HG02943 (cell line): ENCODE results near the gene MGAT5B.

ENCODE experiments used
- ATAC-seq: cut with Tn5 transposase; IDR thresholded peaks from one replicate; pipeline ENCODE4 v1.9.1; 2021; ENCODE audit warnings: mild to moderate bottlenecking, low read depth, moderate library complexity; ENCODE audit not compliant: unreplicated experiment

The MGAT5B gene

DNA sequence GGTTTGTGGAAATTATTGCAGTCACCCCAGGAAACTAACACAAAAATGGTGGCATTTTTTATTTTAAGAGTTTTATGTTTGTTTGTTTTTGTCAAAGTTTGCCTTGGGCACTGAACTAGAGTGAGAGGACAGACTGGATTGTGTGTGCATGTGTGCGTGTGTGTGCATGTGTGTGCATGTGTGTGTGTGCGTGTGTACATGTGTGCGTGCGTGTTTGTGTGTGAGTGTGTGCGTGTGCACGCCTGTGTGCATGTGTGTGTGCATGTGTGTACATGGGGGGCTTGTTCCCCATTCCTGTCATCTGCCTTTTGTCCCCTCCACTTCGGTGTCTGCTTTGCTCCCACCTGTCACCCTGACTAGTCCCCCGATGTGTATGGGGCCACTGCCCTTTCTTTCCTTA is 32.5 kb downstream of the MGAT5B start:
- ATAC-seq: no peak

DNA sequence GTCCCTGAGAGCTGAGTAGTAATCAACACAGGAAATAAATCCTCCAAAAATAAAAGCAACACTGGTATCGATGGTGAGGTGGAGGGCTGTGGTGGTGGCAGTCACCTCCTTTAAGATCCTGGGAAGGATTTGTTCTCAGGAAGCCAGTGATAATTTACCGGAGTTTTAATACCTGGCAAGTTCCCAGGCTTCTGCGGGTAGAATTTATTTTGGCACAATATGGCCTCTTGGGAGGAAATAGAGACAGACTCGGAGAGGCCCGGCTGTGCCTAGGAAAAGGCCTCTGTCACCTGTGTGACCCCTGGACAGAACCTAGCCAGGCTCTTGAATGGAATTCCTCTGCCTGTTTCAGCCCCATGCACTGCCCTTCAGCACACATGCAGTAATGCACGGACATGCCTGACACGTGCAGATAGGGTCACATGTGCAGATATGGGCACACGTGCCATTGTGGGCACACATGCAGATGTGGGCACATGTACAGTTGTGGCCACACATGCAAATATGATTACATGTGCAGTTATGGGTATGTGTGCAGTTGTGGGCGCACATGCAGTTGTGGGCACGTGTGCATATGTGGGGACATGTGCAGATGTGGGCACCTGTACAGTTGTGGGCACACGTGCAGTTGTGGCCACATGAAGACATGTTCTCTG is 33.5 kb downstream of the MGAT5B start:
- no peak for ATAC-seq

DNA sequence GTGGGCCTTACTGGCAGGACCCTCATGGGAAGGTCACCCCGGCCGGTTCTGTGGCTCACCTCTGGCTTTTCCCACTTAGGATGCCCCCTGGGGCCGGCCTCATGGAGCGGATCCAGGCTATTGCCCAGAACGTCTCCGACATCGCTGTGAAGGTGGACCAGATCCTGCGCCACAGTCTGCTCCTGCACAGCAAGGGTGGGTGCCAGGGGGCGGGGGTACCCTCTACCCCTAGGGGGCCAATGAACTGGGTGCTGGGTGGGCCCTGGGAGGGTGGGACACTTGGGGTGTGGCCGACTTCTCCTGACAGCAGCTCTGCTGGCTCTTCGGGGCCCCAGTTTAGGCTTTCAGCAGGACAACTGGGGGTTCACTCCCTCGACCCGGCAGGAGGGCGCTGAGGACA is 34.3 kb downstream of the MGAT5B start:
- ATAC-seq: no peak

DNA sequence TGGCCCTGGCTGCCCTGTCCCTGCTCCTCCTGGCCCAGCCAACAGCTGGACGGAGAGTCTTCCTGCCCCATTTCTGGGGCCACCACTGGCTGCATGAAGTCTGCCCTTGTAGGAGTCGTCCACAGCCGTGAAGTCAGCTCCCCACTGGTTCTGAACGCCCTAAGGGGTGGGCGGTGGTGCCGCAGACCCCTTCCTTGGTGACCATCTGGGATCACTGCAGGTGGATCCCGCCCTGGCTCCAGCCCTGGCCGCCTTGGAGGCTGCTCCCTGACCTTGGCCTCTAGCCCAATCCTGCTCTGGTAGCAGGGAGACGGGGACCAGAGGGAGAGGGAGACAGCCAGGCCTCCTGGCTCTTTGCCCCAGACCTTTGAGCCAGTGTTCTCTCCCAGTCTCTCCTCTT is 35.4 kb downstream of the MGAT5B start:
- no peak for ATAC-seq

DNA sequence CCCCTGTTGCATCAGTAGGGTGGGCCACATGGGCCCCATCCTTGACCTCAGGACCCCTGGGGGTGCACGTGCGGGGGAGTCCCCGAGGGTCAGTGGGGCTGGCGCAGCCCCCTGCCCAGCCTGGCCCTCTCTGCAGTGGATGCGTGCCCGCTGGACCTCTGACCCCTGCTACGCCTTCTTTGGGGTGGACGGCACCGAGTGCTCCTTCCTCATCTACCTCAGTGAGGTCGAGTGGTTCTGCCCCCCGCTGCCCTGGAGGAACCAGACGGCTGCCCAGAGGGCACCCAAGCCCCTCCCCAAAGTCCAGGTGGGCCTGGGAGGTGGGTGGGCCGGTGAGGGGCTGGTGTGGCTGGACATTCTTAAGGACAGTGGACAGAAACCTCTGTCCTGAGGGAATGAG is 35.9 kb downstream of the MGAT5B start:
- ATAC-seq: no peak

DNA sequence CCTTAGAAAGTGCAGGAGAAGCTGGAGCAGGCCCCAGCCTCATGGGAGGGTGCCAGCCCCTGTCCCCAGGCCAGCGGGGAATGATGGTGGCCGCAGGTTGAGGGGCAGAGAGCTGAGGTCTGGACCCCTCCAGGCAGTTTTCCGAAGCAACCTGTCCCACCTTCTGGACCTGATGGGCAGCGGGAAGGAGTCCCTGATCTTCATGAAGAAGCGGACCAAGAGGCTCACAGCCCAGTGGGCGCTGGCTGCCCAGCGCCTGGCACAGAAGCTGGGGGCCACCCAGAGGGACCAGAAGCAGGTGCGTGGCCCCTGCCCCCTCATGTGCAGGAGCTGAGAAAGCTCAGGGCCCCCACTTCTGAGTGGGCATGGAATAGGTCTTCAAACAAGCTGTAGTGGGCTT is 36.8 kb downstream of the MGAT5B start:
- ATAC-seq: no peak

DNA sequence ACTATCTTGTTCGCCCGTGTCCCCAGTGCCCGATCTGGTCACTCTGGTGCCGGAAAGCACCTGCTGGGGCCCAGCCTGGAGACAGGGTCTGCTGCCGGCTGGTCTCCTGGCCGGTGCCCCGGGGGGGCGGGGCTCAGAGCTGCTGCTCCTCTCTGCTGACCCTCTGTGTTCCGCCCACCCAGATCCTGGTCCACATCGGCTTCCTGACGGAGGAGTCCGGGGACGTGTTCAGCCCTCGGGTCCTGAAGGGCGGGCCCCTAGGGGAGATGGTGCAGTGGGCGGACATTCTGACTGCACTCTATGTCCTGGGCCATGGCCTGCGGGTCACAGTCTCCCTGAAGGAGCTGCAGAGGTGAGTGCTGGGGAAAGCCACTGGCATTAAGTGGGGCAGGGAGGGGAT is 37.6 kb downstream of the MGAT5B start:
- no peak for ATAC-seq

DNA sequence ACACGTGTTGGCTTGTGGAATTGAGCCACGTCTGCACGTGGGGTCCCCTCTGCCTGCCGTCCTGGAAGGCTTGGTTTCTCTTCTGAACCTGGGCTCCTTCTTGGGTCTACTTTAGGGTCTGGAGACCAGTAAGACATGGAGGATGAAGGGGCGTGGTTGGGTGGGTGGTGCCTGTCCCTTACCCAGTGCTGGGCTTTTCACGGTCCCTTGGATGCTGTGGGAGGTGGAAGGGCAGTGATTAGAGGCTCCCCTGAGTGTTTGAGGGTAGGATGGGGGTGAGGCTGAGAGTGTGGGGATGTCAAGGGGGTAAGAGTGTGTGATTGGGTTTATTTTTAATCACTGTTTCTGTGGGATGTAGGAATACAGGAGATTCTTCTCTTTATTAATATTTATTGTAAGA is 38.3 kb downstream of the MGAT5B start:
- no peak for ATAC-seq

DNA sequence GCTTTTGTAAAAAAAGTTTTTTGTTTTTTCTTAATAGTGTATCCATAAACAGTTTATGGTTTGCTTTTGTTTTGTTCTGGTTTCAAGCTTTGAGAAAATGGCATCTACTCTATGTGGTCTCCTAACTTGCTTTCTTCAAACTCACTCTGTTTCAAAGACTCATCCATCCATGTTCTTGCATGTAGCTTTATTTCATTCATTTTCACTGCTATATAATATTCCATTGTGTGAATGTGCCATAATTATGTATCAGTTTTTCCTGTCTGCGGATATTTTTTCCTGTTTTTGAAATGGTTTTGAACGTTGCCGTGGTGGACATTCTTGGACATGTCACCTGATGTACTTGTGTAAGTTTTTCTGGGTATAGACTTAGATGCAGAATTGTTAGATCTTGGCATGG is 39.1 kb downstream of the MGAT5B start:
- no peak for ATAC-seq

DNA sequence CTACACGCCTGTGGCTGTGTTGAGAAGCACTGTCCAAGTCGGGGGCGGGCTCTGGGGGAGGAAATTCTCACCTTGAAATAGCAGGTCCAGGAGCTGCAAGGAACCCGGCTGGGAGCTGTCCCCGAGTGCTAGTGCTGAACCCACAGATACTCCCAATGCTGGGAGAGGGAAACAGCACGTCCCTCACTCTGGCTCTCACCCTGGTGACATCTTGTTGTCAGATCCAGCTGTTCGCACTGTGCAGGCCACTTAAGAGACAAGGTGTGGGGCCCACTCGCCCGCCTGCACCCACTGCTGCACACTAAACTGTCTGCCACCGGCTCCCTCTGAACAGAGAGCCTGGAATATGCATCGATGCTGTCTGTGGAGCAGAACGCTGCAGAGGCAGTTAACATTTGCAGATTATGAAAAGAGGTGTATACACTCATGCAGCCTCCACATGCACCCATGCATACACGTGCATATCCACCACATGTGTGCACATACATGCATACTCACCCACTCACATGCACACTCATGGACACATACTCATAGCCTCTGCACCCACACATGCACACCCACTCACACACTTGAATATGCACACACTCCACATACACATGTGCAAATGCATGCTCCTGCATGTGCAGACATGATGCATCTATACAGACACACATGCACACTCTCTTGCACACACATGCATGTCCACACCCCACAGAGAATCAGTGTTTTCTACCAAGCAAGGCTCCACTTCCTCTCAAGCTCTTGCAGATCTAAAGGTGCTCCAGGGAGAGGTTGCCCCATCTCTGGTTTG is 42.0 kb downstream of the MGAT5B start:
- ATAC-seq: no peak

DNA sequence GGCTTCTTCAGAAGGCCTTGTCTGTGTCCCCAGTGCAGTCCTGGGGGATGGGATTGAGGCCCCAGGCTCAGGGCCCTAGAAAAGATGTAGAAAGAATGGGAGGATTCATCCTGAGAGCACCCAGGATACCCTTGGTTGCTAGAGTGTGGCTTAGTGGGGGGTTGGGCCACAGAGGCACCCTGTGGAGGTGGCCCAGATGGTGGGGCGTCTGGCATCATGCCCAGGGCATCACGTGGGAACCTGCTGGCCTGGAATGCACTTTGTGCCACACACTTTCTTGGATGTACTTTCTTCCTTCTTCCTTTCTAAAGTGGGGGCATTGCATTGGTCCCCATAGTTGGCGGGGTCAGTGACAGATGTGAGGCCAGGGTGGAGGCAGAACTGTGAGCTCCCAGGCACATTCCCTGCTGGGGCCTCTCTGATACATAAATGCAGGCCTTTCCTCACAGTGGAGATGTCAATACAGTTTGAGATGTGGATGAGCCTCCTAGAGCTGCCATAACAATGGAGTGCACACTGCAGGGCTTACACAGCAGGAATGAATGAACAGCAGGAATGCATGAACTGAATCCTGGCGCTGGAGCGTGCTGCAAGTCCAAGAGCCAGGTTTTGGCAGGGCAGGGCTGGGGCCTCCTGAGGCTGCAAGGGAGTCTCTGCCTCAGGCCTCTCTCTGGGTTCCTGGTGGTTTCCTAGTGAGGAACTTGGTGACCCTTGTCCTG is 43.3 kb downstream of the MGAT5B start:
- ATAC-seq: no peak

DNA sequence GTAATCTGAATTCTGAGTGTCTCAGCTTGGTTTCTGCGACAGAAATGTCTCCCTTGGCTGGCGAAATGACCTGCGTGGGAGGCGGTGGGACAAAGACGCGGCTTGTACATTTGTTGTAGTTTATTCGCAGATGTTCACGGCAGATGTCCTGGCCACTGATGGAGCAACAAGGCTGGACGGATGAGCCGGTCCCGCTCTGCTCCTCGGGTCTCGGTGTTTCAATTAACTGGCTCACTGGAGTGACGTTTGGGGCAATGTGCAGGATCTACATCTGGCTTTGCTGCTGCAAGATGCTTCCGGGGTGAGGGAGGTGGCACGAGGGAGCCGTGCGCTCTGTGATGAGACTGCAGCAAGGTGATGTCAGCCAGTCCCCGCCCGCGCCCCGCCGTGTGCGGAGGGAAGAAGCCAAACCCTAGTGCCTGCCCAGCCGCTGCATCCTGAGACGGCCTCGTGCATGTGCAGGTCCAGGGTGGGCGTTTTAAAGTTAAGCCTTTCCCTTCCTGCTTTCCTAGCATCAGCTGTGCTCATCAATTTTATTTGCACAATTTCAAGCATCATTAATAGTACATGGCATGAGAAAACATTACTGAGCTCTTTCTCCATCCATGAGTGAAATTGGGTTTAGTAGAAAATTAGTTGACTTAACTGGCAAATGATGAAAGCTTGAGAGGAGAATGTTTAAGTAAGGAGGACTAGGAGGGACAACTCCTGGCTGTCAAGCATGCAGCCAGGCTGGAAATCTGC is 44.4 kb downstream of the MGAT5B start:
- ATAC-seq: no peak

DNA sequence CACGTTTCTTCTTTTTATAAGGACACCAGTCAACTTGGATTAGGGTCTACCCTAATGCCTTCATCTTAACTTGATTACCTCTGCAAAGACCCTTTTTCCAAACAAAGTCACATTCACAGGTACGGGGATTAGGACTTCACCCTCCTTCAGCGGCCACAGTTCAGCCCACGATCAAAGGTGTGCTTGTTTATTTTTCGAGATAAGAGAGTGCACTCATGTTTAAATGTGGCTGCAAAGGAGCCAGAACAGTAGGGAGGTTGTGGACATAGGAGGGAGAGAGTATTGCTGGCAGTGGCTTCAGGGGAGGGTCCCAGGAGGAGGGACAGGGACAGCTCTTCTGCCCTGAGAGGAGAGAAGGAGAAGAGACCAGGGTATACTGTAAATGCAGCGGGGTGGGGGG is 46.7 kb downstream of the MGAT5B start:
- ATAC-seq: no peak

DNA sequence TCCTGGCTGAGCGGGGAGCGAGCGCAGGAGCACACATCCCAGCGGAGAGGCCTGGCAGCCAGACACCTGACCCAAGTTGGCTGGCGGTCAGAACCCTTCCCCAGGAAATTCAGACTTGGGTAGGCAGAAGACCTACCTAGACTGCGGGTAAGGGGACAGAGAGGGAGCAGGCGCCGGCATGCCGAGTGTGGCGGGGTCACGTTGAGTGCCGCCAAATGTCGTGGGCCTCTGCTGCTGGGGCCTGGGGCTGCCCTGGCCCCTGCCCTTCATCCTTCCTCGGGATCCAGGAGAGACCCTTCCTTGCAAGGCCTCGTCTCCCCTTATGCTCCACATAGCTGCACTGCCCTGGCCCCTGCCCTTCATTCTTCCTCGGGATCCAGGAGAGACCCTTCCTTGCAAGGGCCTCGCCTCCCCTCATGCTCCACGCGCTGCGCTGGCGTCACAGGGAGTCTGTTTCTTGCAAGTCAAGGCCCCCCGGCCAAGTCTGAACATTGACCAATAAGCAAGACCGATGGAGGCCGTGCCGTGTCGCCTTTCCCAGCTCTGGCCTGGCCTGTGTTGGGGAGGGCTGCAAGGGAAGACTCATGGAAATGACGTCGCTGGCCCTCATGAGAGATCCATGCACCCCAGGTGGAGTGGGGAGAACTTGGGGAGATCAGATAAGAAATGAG is 47.8 kb downstream of the MGAT5B start:
- no peak for ATAC-seq

DNA sequence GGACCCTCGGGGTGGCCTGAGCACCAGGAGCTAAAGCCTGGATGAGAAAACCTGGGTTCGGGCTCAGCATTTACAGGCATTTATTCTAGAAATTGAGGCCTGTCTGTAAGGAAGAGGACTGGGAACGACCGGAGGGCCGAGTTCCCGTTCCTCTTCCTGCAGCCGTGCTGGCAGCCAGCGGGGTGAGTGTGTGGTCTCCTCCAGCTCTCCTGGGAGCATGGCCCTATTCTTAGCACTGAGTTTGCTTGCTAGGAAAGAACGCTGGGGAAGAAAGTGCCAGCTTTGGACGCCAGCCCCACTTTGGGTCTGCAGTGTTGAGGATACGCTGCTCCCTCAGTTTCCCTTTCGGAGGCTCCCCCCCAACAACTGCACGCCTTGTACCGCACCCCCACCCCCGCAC is 49.6 kb downstream of the MGAT5B start:
- no peak for ATAC-seq

DNA sequence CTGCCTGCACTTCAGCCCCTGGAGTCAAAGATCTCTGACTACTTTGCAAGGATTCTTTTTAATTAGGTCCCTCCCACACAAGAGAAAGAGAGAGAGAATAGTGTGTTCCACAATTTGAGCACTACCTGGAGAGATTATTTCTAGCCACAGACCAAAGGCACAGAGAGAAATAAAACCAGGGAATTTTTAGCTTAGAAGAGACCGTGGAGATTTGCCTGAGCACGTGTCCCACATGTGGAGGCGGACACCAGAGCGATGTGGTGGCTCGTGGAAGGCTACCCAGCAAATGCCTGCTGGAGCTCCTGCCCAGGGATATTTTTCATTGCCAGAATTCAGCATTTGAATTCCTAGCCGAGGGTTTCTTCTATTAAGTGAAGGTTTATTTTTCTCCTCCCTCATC is 50.6 kb downstream of the MGAT5B start:
- ATAC-seq: no peak

DNA sequence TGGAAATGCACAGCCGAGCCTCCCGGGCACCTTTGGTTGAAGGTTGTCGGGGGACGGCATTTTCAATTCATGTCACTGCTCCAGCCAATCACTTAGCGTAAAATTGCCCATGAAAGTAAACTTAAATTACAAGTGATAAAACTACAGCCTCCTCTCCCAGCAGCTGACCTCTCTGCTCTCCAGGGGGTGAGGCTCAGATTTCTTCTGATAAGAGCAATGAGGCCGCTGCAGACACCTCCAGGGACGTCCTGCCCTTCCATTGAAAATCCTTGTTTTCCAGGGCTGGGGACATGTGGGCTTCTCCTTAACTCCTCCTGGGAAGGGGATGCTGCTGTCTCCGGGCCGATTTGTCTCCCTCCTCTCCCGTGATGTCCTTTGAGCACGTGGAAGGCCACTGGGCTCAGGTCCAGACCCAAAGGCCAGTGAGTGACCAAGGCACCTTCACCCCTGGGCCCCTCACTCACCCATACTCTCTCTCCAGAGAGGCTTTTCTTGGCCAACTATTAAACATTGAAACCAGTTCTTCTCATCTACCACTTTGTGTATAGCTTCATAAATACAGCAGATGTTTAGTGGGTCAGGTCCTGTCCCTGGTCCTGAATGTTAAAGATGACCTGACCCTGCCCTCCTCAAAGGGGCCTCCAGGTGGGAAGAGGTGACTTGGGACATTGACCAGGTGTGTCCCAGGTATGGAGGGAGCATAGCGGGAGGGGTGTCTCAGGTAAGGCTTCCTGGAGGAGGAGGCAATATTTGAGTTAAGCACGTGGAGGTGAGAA is 52.3 kb downstream of the MGAT5B start:
- no peak for ATAC-seq

DNA sequence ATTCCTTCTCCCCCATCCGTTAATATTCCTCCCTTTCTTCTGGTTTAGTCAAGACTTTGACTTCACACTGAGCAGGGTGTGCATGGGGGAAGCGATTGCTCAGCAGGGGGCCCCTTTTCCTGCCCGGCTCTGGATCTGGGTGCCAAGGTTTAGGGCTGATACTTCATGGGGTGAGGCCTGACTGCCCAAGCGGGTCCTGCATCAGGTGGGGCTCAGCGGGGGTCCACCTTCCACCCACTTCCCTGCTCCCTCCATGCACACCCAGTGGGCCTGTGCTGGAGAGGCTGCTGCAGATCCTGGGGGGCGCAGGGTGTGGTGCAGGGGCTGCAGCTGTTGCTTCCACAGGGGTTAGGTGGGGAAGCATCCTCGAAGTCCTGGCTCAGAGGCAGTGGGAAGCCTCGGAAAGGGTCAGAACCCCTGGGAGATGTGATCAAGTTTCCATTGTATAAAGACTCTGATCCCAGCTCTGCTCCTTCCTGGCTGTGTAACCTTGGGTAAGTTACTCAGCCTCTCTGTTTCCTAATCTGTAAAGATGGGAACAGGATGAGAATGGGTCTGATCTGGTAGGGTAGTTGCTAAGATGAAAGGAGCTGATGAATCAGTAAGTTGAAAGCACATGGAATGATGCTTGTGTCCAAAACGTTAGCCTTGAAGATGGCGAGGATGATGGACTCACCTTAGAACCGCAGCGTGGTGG is 53.3 kb downstream of the MGAT5B start:
- ATAC-seq: no peak

DNA sequence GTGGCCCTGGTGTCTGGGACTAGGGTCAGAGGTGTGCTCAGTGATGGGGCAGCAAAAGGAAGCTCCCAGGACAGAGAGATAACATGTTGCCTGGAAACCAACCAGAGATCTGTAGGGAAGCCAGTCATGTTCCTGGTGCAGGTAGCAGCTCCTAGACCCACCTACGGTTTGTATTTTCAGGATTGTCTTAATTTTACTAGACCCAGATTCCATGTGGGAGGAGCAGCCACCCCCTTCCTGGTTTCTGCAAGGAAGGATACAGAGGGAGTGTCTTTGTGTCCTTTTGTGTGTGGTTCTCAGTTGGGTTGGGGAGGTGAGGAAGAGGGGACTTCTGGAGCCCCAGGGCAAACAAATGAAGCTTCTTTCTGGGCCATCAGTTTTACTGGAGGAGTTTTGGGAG is 53.9 kb downstream of the MGAT5B start:
- no peak for ATAC-seq
